Measurements from ENCODE around the gene BNIPL. TPM values are rescaled to one million over a fixed set of nuclear protein-coding genes. Genes with fewer than 3 reads are reported as not detected.

The BNIPL gene
- total and polyA plus RNA-seq, 8 donors: 0.25 to 35.1 (median 1.3) TPM; not detected in 5

GRCh38 chr1:151002051-151002450 is 34.3 kb upstream of the BNIPL start:
- Histone ChIP-seq H3K27ac (peak overlapping the region in 2 of 5 donors; percentile 89 to 92), H3K36me3 (peaks cover 31 to 55% (median 53%) of the 10 kb centered on the region in 4 donors), H3K4me1 (peaks cover 19 to 60% (median 45%) of the 10 kb centered on the region in 4 donors), H3K27me3 (no peaks in the 10 kb centered on the region), H3K9me3 (no peaks in the 10 kb centered on the region), H3K4me3 (peak overlapping the region in 1 of 4 donors; percentile 58)
- DNase-seq: no peak
- 76 to 87% (median 84%) methylated on average over 3 of the region's 3 CpGs for WGBS, 5 donors
- no peak for TF ChIP-seq EP300 (IDR thresholded peaks at IDR 0.05)
- no peak for TF ChIP-seq POLR2A (IDR thresholded peaks at IDR 0.05)
- TF ChIP-seq, protein P1, sequence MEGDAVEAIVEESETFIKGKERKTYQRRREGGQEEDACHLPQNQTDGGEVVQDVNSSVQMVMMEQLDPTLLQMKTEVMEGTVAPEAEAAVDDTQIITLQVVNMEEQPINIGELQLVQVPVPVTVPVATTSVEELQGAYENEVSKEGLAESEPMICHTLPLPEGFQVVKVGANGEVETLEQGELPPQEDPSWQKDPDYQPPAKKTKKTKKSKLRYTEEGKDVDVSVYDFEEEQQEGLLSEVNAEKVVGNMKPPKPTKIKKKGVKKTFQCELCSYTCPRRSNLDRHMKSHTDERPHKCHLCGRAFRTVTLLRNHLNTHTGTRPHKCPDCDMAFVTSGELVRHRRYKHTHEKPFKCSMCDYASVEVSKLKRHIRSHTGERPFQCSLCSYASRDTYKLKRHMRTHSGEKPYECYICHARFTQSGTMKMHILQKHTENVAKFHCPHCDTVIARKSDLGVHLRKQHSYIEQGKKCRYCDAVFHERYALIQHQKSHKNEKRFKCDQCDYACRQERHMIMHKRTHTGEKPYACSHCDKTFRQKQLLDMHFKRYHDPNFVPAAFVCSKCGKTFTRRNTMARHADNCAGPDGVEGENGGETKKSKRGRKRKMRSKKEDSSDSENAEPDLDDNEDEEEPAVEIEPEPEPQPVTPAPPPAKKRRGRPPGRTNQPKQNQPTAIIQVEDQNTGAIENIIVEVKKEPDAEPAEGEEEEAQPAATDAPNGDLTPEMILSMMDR (IDR thresholded peaks at IDR 0.05): no peak
- TF ChIP-seq POLR2AphosphoS5 (IDR thresholded peaks at IDR 0.05): no peak
- intact Hi-C loops (cut with DNase I; ENCODE audit: low total_unique reads): no loop called here

DNA sequence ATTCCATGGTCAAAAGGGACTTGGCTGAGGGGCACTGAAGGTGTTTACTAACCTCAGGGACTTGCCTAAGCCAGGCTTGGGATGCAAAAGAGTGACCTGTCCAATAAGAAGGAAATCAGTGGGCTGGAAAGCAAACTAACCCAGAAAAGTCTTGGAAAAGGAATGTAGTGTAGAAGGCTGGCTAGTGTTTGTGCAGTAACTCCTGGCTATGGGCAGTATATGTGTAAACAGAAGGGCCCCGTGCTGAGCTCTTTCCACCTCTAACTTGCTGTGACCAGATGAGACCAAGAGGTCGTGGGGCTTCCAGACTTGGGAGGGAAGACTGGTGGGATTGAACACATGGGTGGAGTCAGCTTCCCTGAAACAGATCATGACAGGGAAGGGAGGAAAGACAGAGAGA is 33.8 kb upstream of the BNIPL start:
- peak overlapping the region in 2 of 4 donors; percentile 58 to 72 for H3K4me3 ChIP-seq
- H3K27ac ChIP-seq: peak overlapping the region in 4 of 5 donors; percentile 31 to 92 (median 90)
- intact Hi-C loops (cut with DNase I; ENCODE audit: low total_unique reads): no loop called here
- 14 to 28% (median 20%) methylated on average over 2 of the region's 2 CpGs for WGBS, 5 donors
- H3K27me3 ChIP-seq: no peaks in the 10 kb centered on the region
- no peaks in the 10 kb centered on the region for H3K9me3 ChIP-seq
- peaks cover 25 to 50% (median 48%) of the 10 kb centered on the region in 4 donors for H3K36me3 ChIP-seq
- TF ChIP-seq POLR2A (IDR thresholded peaks at IDR 0.05) (no peak), POLR2AphosphoS5 (IDR thresholded peaks at IDR 0.05) (no peak), EP300 (IDR thresholded peaks at IDR 0.05) (no peak)
- TF ChIP-seq, protein P1 (IDR thresholded peaks at IDR 0.05): no peak
- peaks cover 25 to 65% (median 50%) of the 10 kb centered on the region in 4 donors for H3K4me1 ChIP-seq
- peak in 1 of 2 donors; percentile 35 for DNase-seq

GRCh38 chr1:151003180-151003579 is 33.2 kb upstream of the BNIPL start:
- DNase-seq: no peak
- H3K4me1 ChIP-seq: peaks cover 29 to 70% (median 54%) of the 10 kb centered on the region in 4 donors
- no peaks in the 10 kb centered on the region for H3K9me3 ChIP-seq
- no peaks in the 10 kb centered on the region for H3K27me3 ChIP-seq
- intact Hi-C loops (cut with DNase I; ENCODE audit: low total_unique reads): no loop called here
- peak overlapping the region in 3 of 4 donors; percentile 58 to 72 (median 60) for H3K4me3 ChIP-seq
- H3K36me3 ChIP-seq: peaks cover 20 to 44% (median 42%) of the 10 kb centered on the region in 4 donors
- H3K27ac ChIP-seq: peak overlapping the region in 4 of 5 donors; percentile 31 to 92 (median 90)
- TF ChIP-seq, protein P1 (IDR thresholded peaks at IDR 0.05): no peak
- no peak for TF ChIP-seq POLR2AphosphoS5 (IDR thresholded peaks at IDR 0.05)
- TF ChIP-seq POLR2A (IDR thresholded peaks at IDR 0.05): no peak
- no peak for TF ChIP-seq EP300 (IDR thresholded peaks at IDR 0.05)

GRCh38 chr1:151005729-151006319 is 30.6 kb upstream of the BNIPL start:
- H3K9me3 ChIP-seq: no peaks in the 10 kb centered on the region
- peak in 1 of 2 donors; percentile 34 for DNase-seq
- H3K27me3 ChIP-seq: no peaks in the 10 kb centered on the region
- peaks cover 40 to 83% (median 73%) of the 10 kb centered on the region in 4 donors for H3K4me1 ChIP-seq
- intact Hi-C loops (cut with DNase I; ENCODE audit: low total_unique reads): no loop called here
- H3K4me3 ChIP-seq: peak overlapping the region; percentile 55 to 72 (median 59)
- WGBS, 5 donors: 5 to 14% (median 9%) methylated on average over 4 of the region's 4 CpGs
- peak overlapping the region; percentile 89 to 92 (median 89) for H3K27ac ChIP-seq
- peaks cover 7 to 17% (median 16%) of the 10 kb centered on the region in 4 donors for H3K36me3 ChIP-seq
- TF ChIP-seq POLR2A (IDR thresholded peaks at IDR 0.05): no peak
- TF ChIP-seq, protein P1 (IDR thresholded peaks at IDR 0.05): no peak
- no peak for TF ChIP-seq POLR2AphosphoS5 (IDR thresholded peaks at IDR 0.05)
- no peak for TF ChIP-seq EP300 (IDR thresholded peaks at IDR 0.05)

Measured in stomach (tissue), 9 donors.